NB4 (cell line): ENCODE results near the gene STX8.

Experiments
- DNase-seq: peaks from one replicate; pipeline ENCODE4 v3.0.0; 2010; ENCODE audit warnings: low read depth
- H3K4me3 ChIP-seq: one replicate; pipeline ENCODE4 v1.5.1; 2011; ENCODE audit warnings: mild to moderate bottlenecking, low read depth, low read length, moderate library complexity
- CTCF ChIP-seq: IDR thresholded peaks from one replicate; pipeline ENCODE4 v1.5.1; 2012; ENCODE audit warnings: low read depth, low read length
- MAX ChIP-seq: IDR thresholded peaks from 2 replicates; pipeline ENCODE4 v1.6.1; 2011; ENCODE audit warnings: low read depth, low read length
- MYC ChIP-seq: IDR thresholded peaks from 2 replicates; pipeline ENCODE4 v1.6.1; 2011; ENCODE audit warnings: low read depth, low read length
- POLR2A ChIP-seq: IDR thresholded peaks from 2 replicates; pipeline ENCODE4 v1.6.1; 2011; ENCODE audit warnings: mild to moderate bottlenecking; ENCODE audit not compliant: insufficient read length; ENCODE audit errors: extremely low read depth

The STX8 gene

GRCh38 chr17:9231449-9232154 is 344.0 kb downstream of the STX8 start:
- no peak for DNase-seq
- TF ChIP-seq MYC, result no peak
- TF ChIP-seq POLR2A, result no peak
- no peak for TF ChIP-seq MAX
- TF ChIP-seq CTCF, result no peak
- H3K4me3 ChIP-seq, result no peak overlapping the region

- TF ChIP-seq MYC (no peak), MAX (no peak), CTCF (no peak), POLR2A (no peak)
- H3K4me3 ChIP-seq, result no peak overlapping the region
- no peak for DNase-seq
Measured at GRCh38 chr17:9230861-9231260, 344.8 kb downstream of the STX8 start.

GRCh38 chr17:9230346-9230745 is 345.3 kb downstream of the STX8 start:
- DNase-seq, result no peak
- TF ChIP-seq POLR2A, result no peak
- TF ChIP-seq MYC, result no peak
- no peak for TF ChIP-seq CTCF
- TF ChIP-seq MAX, result no peak
- no peak overlapping the region for H3K4me3 ChIP-seq

GRCh38 chr17:9229826-9230201 is 345.8 kb downstream of the STX8 start:
- TF ChIP-seq POLR2A (no peak), MAX (no peak), CTCF (no peak), MYC (no peak)
- no peak overlapping the region for H3K4me3 ChIP-seq
- no peak for DNase-seq

GRCh38 chr17:9229160-9229825 is 346.3 kb downstream of the STX8 start:
- no peak overlapping the region for H3K4me3 ChIP-seq
- no peak for DNase-seq
- TF ChIP-seq MYC (no peak), CTCF (no peak), POLR2A (no peak), MAX (no peak)
